ENCODE results near the gene NOTUM.

The NOTUM gene

DNA sequence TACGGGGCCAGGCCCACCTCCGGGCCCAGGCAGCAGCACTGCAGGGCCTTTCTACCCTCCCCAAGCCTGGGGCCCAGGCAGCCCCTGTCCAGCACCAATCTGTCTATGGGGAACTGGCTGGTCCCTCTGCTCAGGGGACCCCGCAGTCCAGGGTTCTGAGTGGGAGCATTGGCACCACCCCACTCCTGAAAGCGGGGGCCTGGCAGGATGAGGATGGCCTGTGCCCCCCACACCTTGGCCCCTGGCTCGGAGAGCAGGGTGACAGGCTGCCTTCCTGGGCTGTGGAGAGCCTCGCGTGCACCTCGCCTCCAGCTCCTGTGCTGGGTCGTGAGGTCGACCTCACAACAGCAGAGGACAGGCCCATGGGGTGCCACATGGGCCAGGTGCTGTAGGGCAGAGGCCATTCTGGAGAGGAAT, 57.6 kb downstream of the NOTUM start:
- Histone ChIP-seq H4K8ac (ENCODE audit: low read depth, low read length) (no peak overlapping the region), H2BK120ac (ENCODE audit: low read depth, low read length) (no peak overlapping the region), H2BK15ac (ENCODE audit: low read length) (no peak overlapping the region), H3K4me2 (ENCODE audit: insufficient read depth, low read length, poor library complexity, severe bottlenecking) (no peak overlapping the region), H3K4me3 (ENCODE audit: low read length in 2 of 2) (no peak overlapping the region), H2AFZ (ENCODE audit: low read length) (no peak overlapping the region), H2BK12ac (ENCODE audit: low read length) (peak overlapping the region; percentile 22), H3K27me3 (ENCODE audit: control insufficient read depth in 3 of 3, insufficient read depth in 3 of 3, low read depth in 1 of 3, low read length in 3 of 3) (peaks cover 0 to 25% (median 4%) of the 10 kb centered on the region in 3 experiments), H3K4ac (ENCODE audit: low read length) (no peak overlapping the region), H4K91ac (ENCODE audit: low read depth, low read length, poor library complexity) (no peak overlapping the region), H3K79me1 (ENCODE audit: low read depth, low read length) (peaks cover 10% of the 10 kb centered on the region), H2AK5ac (ENCODE audit: low read depth, low read length) (peak overlapping the region; percentile 81), H3K36me3 (replicated peaks in 1 of 2; ENCODE audit: control insufficient read depth in 2 of 2, insufficient read depth in 2 of 2, low read length in 2 of 2) (peaks cover 31 to 81% of the 10 kb centered on the region in 2 donors), H3K9ac (ENCODE audit: low read depth, low read length, poor library complexity) (no peak overlapping the region), H3K18ac (ENCODE audit: low read length) (no peak overlapping the region), H3K23ac (ENCODE audit: low read depth, low read length, poor library complexity) (peak overlapping the region; percentile 80), H2BK5ac (ENCODE audit: low read length) (no peak overlapping the region), H3K27ac (replicated peaks; ENCODE audit: low read length) (no peak overlapping the region), H3K14ac (ENCODE audit: low read length) (no peak overlapping the region), H3K4me1 (ENCODE audit: control insufficient read depth in 2 of 2, insufficient read depth in 1 of 2, low read depth in 1 of 2, low read length in 2 of 2) (peaks cover 0 to 5% of the 10 kb centered on the region in 2 donors), H3K9me3 (replicated peaks in 1 of 2; ENCODE audit: control insufficient read depth in 2 of 2, insufficient read depth in 1 of 2, low read depth in 1 of 2, low read length in 2 of 2) (no peaks in the 10 kb centered on the region)
- DNase-seq (ENCODE audit: low spot score) = no peak
- WGBS, 2 donors (ENCODE audit: extremely low coverage in 2 of 2, insufficient read length in 2 of 2, insufficient replicate concordance in 1 of 2) = no CpG with 5 or more reads among the region's 10 CpGs

DNA sequence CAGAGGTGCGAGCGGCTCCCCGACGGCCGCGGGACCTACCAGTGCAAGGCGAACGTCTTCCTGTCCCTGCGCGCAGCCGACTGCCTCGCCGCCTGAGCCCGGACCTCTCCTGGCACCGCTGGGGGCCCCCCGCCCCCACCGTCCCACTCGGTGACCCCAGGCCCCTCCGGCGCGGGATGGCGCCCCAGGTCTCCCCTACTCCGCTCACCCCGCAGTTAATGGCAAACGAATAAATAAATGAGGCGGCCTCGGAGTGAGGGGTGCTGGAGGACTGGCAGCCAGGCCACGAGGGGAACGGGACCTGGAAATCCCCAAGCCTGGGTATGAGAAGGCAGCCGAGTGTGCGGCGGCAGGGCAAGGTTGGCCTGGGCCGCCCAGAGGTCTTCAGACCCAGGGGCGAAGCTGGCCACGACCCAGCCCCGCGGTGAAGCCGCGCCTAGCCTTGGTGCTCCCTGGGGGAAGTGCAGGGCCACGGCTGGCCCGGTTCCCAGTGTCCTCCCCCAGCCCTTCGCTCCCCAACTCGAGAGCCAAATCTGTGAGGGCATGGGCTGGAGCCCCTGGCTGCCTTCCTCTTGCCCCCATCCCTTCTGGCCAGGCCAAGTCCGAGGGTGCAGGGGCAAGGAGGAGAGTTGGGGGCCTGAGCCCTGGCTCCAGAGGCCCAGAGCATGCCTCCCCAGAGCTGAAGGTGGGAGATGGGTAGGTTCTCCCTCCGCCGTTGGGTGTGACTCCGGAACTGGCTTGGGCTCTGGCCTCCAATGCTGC, 58.2 kb downstream of the NOTUM start:
- peak overlapping the region; percentile 96 for H3K23ac ChIP-seq (ENCODE audit: low read depth, low read length, poor library complexity)
- no peak for DNase-seq (ENCODE audit: low spot score)
- no peak overlapping the region for H3K4me3 ChIP-seq (ENCODE audit: low read length in 2 of 2)

More for the DNA sequence above, 58.2 kb downstream of the NOTUM start:
- Histone ChIP-seq H3K9me3 (replicated peaks in 1 of 2; ENCODE audit: control insufficient read depth in 2 of 2, insufficient read depth in 1 of 2, low read depth in 1 of 2, low read length in 2 of 2) (no peaks in the 10 kb centered on the region), H3K14ac (ENCODE audit: low read length) (peak overlapping the region; percentile 84), H4K8ac (ENCODE audit: low read depth, low read length) (peak overlapping the region; percentile 65), H4K91ac (ENCODE audit: low read depth, low read length, poor library complexity) (no peak overlapping the region), H3K18ac (ENCODE audit: low read length) (peak overlapping the region; percentile 76), H3K4me2 (ENCODE audit: insufficient read depth, low read length, poor library complexity, severe bottlenecking) (peak overlapping the region; percentile 73), H3K36me3 (replicated peaks in 1 of 2; ENCODE audit: control insufficient read depth in 2 of 2, insufficient read depth in 2 of 2, low read length in 2 of 2) (peaks cover 35 to 81% of the 10 kb centered on the region in 2 donors), H3K4ac (ENCODE audit: low read length) (no peak overlapping the region), H3K27me3 (ENCODE audit: control insufficient read depth in 3 of 3, insufficient read depth in 3 of 3, low read depth in 1 of 3, low read length in 3 of 3) (peaks cover 0 to 25% (median 4%) of the 10 kb centered on the region in 3 experiments), H3K79me1 (ENCODE audit: low read depth, low read length) (peaks cover 8% of the 10 kb centered on the region), H2BK120ac (ENCODE audit: low read depth, low read length) (peak overlapping the region; percentile 76), H2AFZ (ENCODE audit: low read length) (no peak overlapping the region), H3K4me1 (ENCODE audit: control insufficient read depth in 2 of 2, insufficient read depth in 1 of 2, low read depth in 1 of 2, low read length in 2 of 2) (peaks cover 0 to 5% of the 10 kb centered on the region in 2 donors), H2BK15ac (ENCODE audit: low read length) (no peak overlapping the region), H2AK5ac (ENCODE audit: low read depth, low read length) (peak overlapping the region; percentile 81), H3K9ac (ENCODE audit: low read depth, low read length, poor library complexity) (peak overlapping the region; percentile 70), H2BK5ac (ENCODE audit: low read length) (peak overlapping the region; percentile 39), H3K27ac (replicated peaks; ENCODE audit: low read length) (no peak overlapping the region), H2BK12ac (ENCODE audit: low read length) (peak overlapping the region; percentile 6)
- WGBS, 2 donors (ENCODE audit: extremely low coverage in 2 of 2, insufficient read length in 2 of 2, insufficient replicate concordance in 1 of 2) = no CpG with 5 or more reads among the region's 47 CpGs
